ENCODE data around the gene MARF1. TPM values are rescaled to one million over a fixed set of nuclear protein-coding genes. Genes with fewer than 3 reads are reported as not detected.

Gene MARF1
- total and polyA plus RNA-seq, 4 donors = 28.8 to 92.8 (median 53.8) TPM

GRCh38 chr16:15642557-15643047 lies 352 bp downstream of the MARF1 start:
- peak; percentile 73 for ATAC-seq (ENCODE audit: low FRiP score)
- intact Hi-C loops (cut with DNase I) = loop anchor here in 1 of 2 donors (5.0 kb wide), 1 partner anchor 550 kb away; no protein-coding TSS in a partner anchor

GRCh38 chr16:15641753-15642556 lies 999 bp downstream of the MARF1 start:
- no peak for DNase-seq
- WGBS, 2 donors = 20 to 22% methylated on average over 15 of the region's 15 CpGs
- H3K36me3 ChIP-seq (ENCODE audit: control insufficient read depth in 1 of 2, insufficient read depth in 2 of 2, low read length in 1 of 2) = peaks cover 3 to 8% of the 10 kb centered on the region in 2 donors
- H3K4me1 ChIP-seq (ENCODE audit: control insufficient read depth in 1 of 2, insufficient read depth in 2 of 2, low read length in 2 of 2) = peaks cover 0 to 2% of the 10 kb centered on the region in 2 donors
- intact Hi-C loops (cut with DNase I) = loop anchor here in 1 of 2 donors (5.0 kb wide), 1 partner anchor 550 kb away; no protein-coding TSS in a partner anchor
- H3K27me3 ChIP-seq (ENCODE audit: control insufficient read depth in 1 of 2, insufficient read depth in 2 of 2, low read length in 1 of 2) = no peaks in the 10 kb centered on the region
- H3K27ac ChIP-seq (ENCODE audit: low read depth in 1 of 2, low read length in 2 of 2) = no peak overlapping the region
- no peaks in the 10 kb centered on the region for H3K9me3 ChIP-seq (ENCODE audit: control insufficient read depth, low read length)
- no peak for ATAC-seq (ENCODE audit: low FRiP score)
- H3K4me3 ChIP-seq (ENCODE audit: low read length in 2 of 2) = peak overlapping the region; percentile 63 to 87

More at GRCh38 chr16:15642557-15643047, 352 bp downstream of the MARF1 start:
- Histone ChIP-seq H3K4me1 (ENCODE audit: control insufficient read depth in 1 of 2, insufficient read depth in 2 of 2, low read length in 2 of 2) (peaks cover 0 to 2% of the 10 kb centered on the region in 2 donors), H3K27me3 (ENCODE audit: control insufficient read depth in 1 of 2, insufficient read depth in 2 of 2, low read length in 1 of 2) (no peaks in the 10 kb centered on the region), H3K27ac (ENCODE audit: low read depth in 1 of 2, low read length in 2 of 2) (peak overlapping the region in 1 of 2 donors; percentile 64), H3K9me3 (ENCODE audit: control insufficient read depth, low read length) (no peaks in the 10 kb centered on the region), H3K36me3 (ENCODE audit: control insufficient read depth in 1 of 2, insufficient read depth in 2 of 2, low read length in 1 of 2) (peaks cover 0 to 2% of the 10 kb centered on the region in 2 donors), H3K4me3 (ENCODE audit: low read length in 2 of 2) (peak overlapping the region; percentile 63 to 87)
- DNase-seq = peak; percentile 81 to 87
- WGBS, 2 donors = 1% methylated on average over 10 to 23 of the region's 23 CpGs

GRCh38 chr16:15640966-15641365 lies 2.0 kb downstream of the MARF1 start:
- no peak overlapping the region for H3K4me3 ChIP-seq (ENCODE audit: low read length in 2 of 2)
- ATAC-seq (ENCODE audit: low FRiP score) (no peak), DNase-seq (no peak)
- WGBS, 2 donors = 80 to 84% methylated on average over 4 of the region's 4 CpGs
- no peaks in the 10 kb centered on the region for H3K9me3 ChIP-seq (ENCODE audit: control insufficient read depth, low read length)
- H3K36me3 ChIP-seq (ENCODE audit: control insufficient read depth in 1 of 2, insufficient read depth in 2 of 2, low read length in 1 of 2) = peaks cover 6 to 12% of the 10 kb centered on the region in 2 donors
- intact Hi-C loops (cut with DNase I) = loop anchor here in 1 of 2 donors (5.0 kb wide), 1 partner anchor 551 kb away; no protein-coding TSS in a partner anchor
- no peaks in the 10 kb centered on the region for H3K27me3 ChIP-seq (ENCODE audit: control insufficient read depth in 1 of 2, insufficient read depth in 2 of 2, low read length in 1 of 2)
- peaks cover 0 to 2% of the 10 kb centered on the region in 2 donors for H3K4me1 ChIP-seq (ENCODE audit: control insufficient read depth in 1 of 2, insufficient read depth in 2 of 2, low read length in 2 of 2)
- H3K27ac ChIP-seq (ENCODE audit: low read depth in 1 of 2, low read length in 2 of 2) = no peak overlapping the region

- intact Hi-C loops (cut with DNase I) = no loop called here
- DNase-seq (no peak), ATAC-seq (ENCODE audit: low FRiP score) (no peak)
- peaks cover 0 to 2% of the 10 kb centered on the region in 2 donors for H3K4me1 ChIP-seq (ENCODE audit: control insufficient read depth in 1 of 2, insufficient read depth in 2 of 2, low read length in 2 of 2)
- H3K9me3 ChIP-seq (ENCODE audit: control insufficient read depth, low read length) = no peaks in the 10 kb centered on the region
- 86 to 89% methylated on average over 11 of the region's 11 CpGs for WGBS, 2 donors
- no peaks in the 10 kb centered on the region for H3K27me3 ChIP-seq (ENCODE audit: control insufficient read depth in 1 of 2, insufficient read depth in 2 of 2, low read length in 1 of 2)
- H3K4me3 ChIP-seq (ENCODE audit: low read length in 2 of 2) = no peak overlapping the region
- peaks cover 11 to 16% of the 10 kb centered on the region in 2 donors for H3K36me3 ChIP-seq (ENCODE audit: control insufficient read depth in 1 of 2, insufficient read depth in 2 of 2, low read length in 1 of 2)
- no peak overlapping the region for H3K27ac ChIP-seq (ENCODE audit: low read depth in 1 of 2, low read length in 2 of 2)
These were observed 3.8 kb downstream of the MARF1 start for GRCh38 chr16:15639061-15639568.

- Histone ChIP-seq H3K27ac (ENCODE audit: low read depth in 1 of 2, low read length in 2 of 2) (no peak overlapping the region), H3K27me3 (ENCODE audit: control insufficient read depth in 1 of 2, insufficient read depth in 2 of 2, low read length in 1 of 2) (no peaks in the 10 kb centered on the region), H3K4me1 (ENCODE audit: control insufficient read depth in 1 of 2, insufficient read depth in 2 of 2, low read length in 2 of 2) (no peaks in the 10 kb centered on the region), H3K4me3 (ENCODE audit: low read length in 2 of 2) (no peak overlapping the region), H3K9me3 (ENCODE audit: control insufficient read depth, low read length) (no peaks in the 10 kb centered on the region), H3K36me3 (ENCODE audit: control insufficient read depth in 1 of 2, insufficient read depth in 2 of 2, low read length in 1 of 2) (peaks cover 12 to 16% of the 10 kb centered on the region in 2 donors)
- intact Hi-C loops (cut with DNase I) = no loop called here
- ATAC-seq (ENCODE audit: low FRiP score) (no peak), DNase-seq (no peak)
These were observed 6.5 kb downstream of the MARF1 start for GRCh38 chr16:15636392-15636873.

- Histone ChIP-seq H3K27ac (ENCODE audit: low read depth in 1 of 2, low read length in 2 of 2) (no peak overlapping the region), H3K4me1 (ENCODE audit: control insufficient read depth in 1 of 2, insufficient read depth in 2 of 2, low read length in 2 of 2) (no peaks in the 10 kb centered on the region), H3K4me3 (ENCODE audit: low read length in 2 of 2) (no peak overlapping the region), H3K36me3 (ENCODE audit: control insufficient read depth in 1 of 2, insufficient read depth in 2 of 2, low read length in 1 of 2) (peaks cover 12 to 19% of the 10 kb centered on the region in 2 donors), H3K9me3 (ENCODE audit: control insufficient read depth, low read length) (no peaks in the 10 kb centered on the region), H3K27me3 (ENCODE audit: control insufficient read depth in 1 of 2, insufficient read depth in 2 of 2, low read length in 1 of 2) (no peaks in the 10 kb centered on the region)
- no peak for DNase-seq
- WGBS, 2 donors = 93 to 97% methylated on average over 9 of the region's 9 CpGs
- intact Hi-C loops (cut with DNase I) = no loop called here
- ATAC-seq (ENCODE audit: low FRiP score) = no peak
These were observed 7.0 kb downstream of the MARF1 start for GRCh38 chr16:15635926-15636325.

GRCh38 chr16:15631730-15632409 lies 11.1 kb downstream of the MARF1 start:
- Histone ChIP-seq H3K4me3 (ENCODE audit: low read length in 2 of 2) (no peak overlapping the region), H3K27ac (ENCODE audit: low read depth in 1 of 2, low read length in 2 of 2) (no peak overlapping the region), H3K36me3 (ENCODE audit: control insufficient read depth in 1 of 2, insufficient read depth in 2 of 2, low read length in 1 of 2) (peaks cover 10 to 13% of the 10 kb centered on the region in 2 donors), H3K4me1 (ENCODE audit: control insufficient read depth in 1 of 2, insufficient read depth in 2 of 2, low read length in 2 of 2) (no peaks in the 10 kb centered on the region), H3K9me3 (ENCODE audit: control insufficient read depth, low read length) (no peaks in the 10 kb centered on the region), H3K27me3 (ENCODE audit: control insufficient read depth in 1 of 2, insufficient read depth in 2 of 2, low read length in 1 of 2) (no peaks in the 10 kb centered on the region)
- DNase-seq = no peak
- intact Hi-C loops (cut with DNase I) = no loop called here
- 98% methylated on average over 2 of the region's 2 CpGs for WGBS, 2 donors
- no peak for ATAC-seq (ENCODE audit: low FRiP score)

GRCh38 chr16:15621889-15622288 lies 21.1 kb downstream of the MARF1 start:
- H3K4me3 ChIP-seq (ENCODE audit: low read length in 2 of 2) = no peak overlapping the region
- 80 to 86% methylated on average over 8 of the region's 8 CpGs for WGBS, 2 donors
- intact Hi-C loops (cut with DNase I) = no loop called here
- H3K27me3 ChIP-seq (ENCODE audit: control insufficient read depth in 1 of 2, insufficient read depth in 2 of 2, low read length in 1 of 2) = no peaks in the 10 kb centered on the region
- peaks cover 0 to 11% of the 10 kb centered on the region in 2 donors for H3K36me3 ChIP-seq (ENCODE audit: control insufficient read depth in 1 of 2, insufficient read depth in 2 of 2, low read length in 1 of 2)
- no peak for DNase-seq
- H3K9me3 ChIP-seq (ENCODE audit: control insufficient read depth, low read length) = no peaks in the 10 kb centered on the region
- no peak for ATAC-seq (ENCODE audit: low FRiP score)
- peak overlapping the region in 1 of 2 donors; percentile 17 for H3K27ac ChIP-seq (ENCODE audit: low read depth in 1 of 2, low read length in 2 of 2)
- H3K4me1 ChIP-seq (ENCODE audit: control insufficient read depth in 1 of 2, insufficient read depth in 2 of 2, low read length in 2 of 2) = peaks cover 2 to 4% of the 10 kb centered on the region in 2 donors
